A673 (cell line): ENCODE measurements around the gene ANGPT4.

Experiments
- CTCF ChIP-seq: fragments of 300-800, 200-600 bp; sonication (generic); conservative IDR thresholded peaks from 2 replicates; pipeline ENCODE4 v1.5.1; 2017; ENCODE audit warnings: low read depth, mild to moderate bottlenecking, antibody characterized with exemption, low read length, moderate library complexity, mixed read lengths
- EZH2 ChIP-seq: fragments of 200-600 bp; sonication (generic); IDR thresholded peaks from 2 replicates; pipeline ENCODE4 v1.6.1; 2017; ENCODE audit warnings: borderline replicate concordance, low read depth, mild to moderate bottlenecking, mixed read lengths, antibody characterized with exemption, low read length; ENCODE audit not compliant: poor library complexity, severe bottlenecking

GRCh38 chr20:833450-834150 lies 82.5 kb downstream of the ANGPT4 start, which contains the start of gene FAM110A:
- TF ChIP-seq CTCF (no peak), EZH2 (no peak)
